Panc1 (cell line): Measurements from ENCODE around the gene GNMT. TPM values are rescaled to one million over a fixed set of nuclear protein-coding genes. Genes with fewer than 3 reads are reported as not detected.

Experiments
- ATAC-seq: fragments of 200-7000 bp; cut with Tn5 transposase; 2 replicates; pipeline ENCODE4 v1.9.1; 2020; ENCODE audit warnings: mild to moderate bottlenecking, moderate library complexity
- BruUV-seq: library from RNA; stranded (reverse); fragments of 400-500 nt; replicated peaks from 2 replicates; lab custom pipeline; 2021; lab: Mats Ljungman, UMichigan
- CTCF ChIA-PET: fragments of 300-600 bp; sonication (Branson Sonifier 250); formaldehyde crosslinking; loops from one replicate; lab custom pipeline; 2022; ENCODE audit warnings: antibody characterized with exemption; lab: Charles Lee
- POLR2A ChIA-PET: fragments of 300-600 bp; sonication (Branson Sonifier 250); formaldehyde crosslinking; loops from one replicate; lab custom pipeline; 2022; ENCODE audit warnings: antibody characterized with exemption; lab: Charles Lee
- DNase-seq: peaks from one replicate; pipeline ENCODE4 v3.0.0-alpha.2; 2010; ENCODE audit warnings: low read depth, low spot score
- H3K27ac ChIP-seq: 2 replicates; pipeline ENCODE4 v1.5.1; 2011; ENCODE audit warnings: mild to moderate bottlenecking, low read length, inconsistent platforms
- H3K27me3 ChIP-seq: fragments of 200-500 bp; sonication (Bioruptor generic); 2 replicates; pipeline ENCODE4 v1.6.0; 2014; ENCODE audit warnings: low read length, inconsistent platforms; ENCODE audit not compliant: control insufficient read depth, insufficient read depth
- H3K36me3 ChIP-seq: fragments of 200-500 bp; sonication (Bioruptor generic); 2 replicates; pipeline ENCODE4 v1.5.1; 2014; ENCODE audit warnings: inconsistent platforms, mild to moderate bottlenecking, low read length, moderate library complexity; ENCODE audit not compliant: control insufficient read depth, insufficient read depth
- H3K4me1 ChIP-seq: 2 replicates; pipeline ENCODE4 v1.5.1; 2011; ENCODE audit warnings: inconsistent platforms, mild to moderate bottlenecking, low read length, moderate library complexity; ENCODE audit not compliant: control insufficient read depth, insufficient read depth
- H3K4me3 ChIP-seq, 2 experiments: 2 replicates each; pipeline ENCODE4 v1.5.1; 2011 to 2012; ENCODE audit warnings: low read depth in 2 of 2, low read length in 2 of 2, mild to moderate bottlenecking in 2 of 2, inconsistent platforms in 1 of 2, moderate library complexity in 1 of 2
- H3K9me3 ChIP-seq: fragments of 200-500 bp; sonication (Bioruptor generic); 2 replicates; pipeline ENCODE4 v1.5.1; 2014; ENCODE audit warnings: low read depth, mild to moderate bottlenecking, inconsistent platforms, low read length, moderate library complexity; ENCODE audit not compliant: control insufficient read depth, insufficient read depth
- CTCF ChIP-seq: fragments of 450-650 bp; IDR thresholded peaks from 2 replicates; pipeline ENCODE4 v1.5.1; 2017; ENCODE audit warnings: mild to moderate bottlenecking
- POLR2AphosphoS5 ChIP-seq: IDR thresholded peaks from 2 replicates; pipeline ENCODE4 v1.6.1; 2012; ENCODE audit warnings: mild to moderate bottlenecking, low read depth, low read length, moderate library complexity
- REST ChIP-seq, 2 experiments: IDR thresholded peaks; 2 replicates each; pipeline ENCODE4 v1.6.1; 2011 to 2012; ENCODE audit warnings: low read depth in 2 of 2, control low read depth in 1 of 2, low read length in 1 of 2, mild to moderate bottlenecking in 1 of 2, moderate library complexity in 1 of 2; ENCODE audit not compliant: insufficient read depth in 1 of 2
- SIN3A ChIP-seq: IDR thresholded peaks from 2 replicates; pipeline ENCODE4 v1.6.1; 2012; ENCODE audit warnings: low read depth, mild to moderate bottlenecking, low read length, moderate library complexity, borderline replicate concordance; ENCODE audit not compliant: insufficient read depth
- TCF7L2 ChIP-seq: IDR thresholded peaks from 2 replicates; pipeline ENCODE4 v1.6.1; 2011; ENCODE audit warnings: mild to moderate bottlenecking, low read depth, low read length, inconsistent platforms
- in situ Hi-C: cut with HindIII; loops from 2 replicates; pipeline ENCODE4 v1.10.0; 2016; ENCODE audit warnings: low sequenced_read_pairs, low pct_unique_long_range_greater_than_20kb
- intact Hi-C: fragments of 100-400 bp; cut with micrococcal nuclease; formaldehyde crosslinking; loops from one replicate; pipeline ENCODE4 v1.10.0; 2022; ENCODE audit not compliant: unreplicated experiment
- total RNA-seq: library from RNA; stranded (reverse); gene quantifications from one replicate; pipeline ENCODE4 v1.2.1, GENCODE V29; 2021; ENCODE audit not compliant: unreplicated experiment

The GNMT gene
- total RNA-seq, 1 experiment from 2014 or later: 0.72 TPM

- ChIA-PET CTCF (no interaction called here), POLR2A (interaction anchor here (1.1 kb wide), 1 partner anchor 9 kb away, joined by 4 read pairs; the partner anchor contains the start of gene CNPY3)
- no peak for DNase-seq
- ATAC-seq: no peak
- no peaks in the 10 kb centered on the region for H3K27me3 ChIP-seq
- no peak overlapping the region for H3K27ac ChIP-seq
- no peaks in the 10 kb centered on the region for H3K9me3 ChIP-seq
- H3K36me3 ChIP-seq: peaks cover 6% of the 10 kb centered on the region; the same call in 1 of the 2 replicates
- BruUV-seq: no TSS peak
- no peaks in the 10 kb centered on the region for H3K4me1 ChIP-seq
- TF ChIP-seq POLR2AphosphoS5 (no peak), TCF7L2 (no peak), CTCF (no peak), REST (IDR thresholded peaks at IDR 0.05; ENCODE audit: insufficient read depth in 1 of 2, low read depth in 2 of 2, low read length in 1 of 2) (no peak)
- intact Hi-C loops (no loop called here), in situ Hi-C loops (no loop called here)
- no peak overlapping the region for H3K4me3 ChIP-seq
These were observed 22.8 kb upstream of the GNMT start for GRCh38 chr6:42937548-42938427.

GRCh38 chr6:42938428-42938796 is 22.1 kb upstream of the GNMT start:
- no peak for ATAC-seq
- no peak overlapping the region for H3K27ac ChIP-seq
- H3K27me3 ChIP-seq: no peaks in the 10 kb centered on the region
- POLR2A ChIA-PET: interaction anchor here (1.1 kb wide), 1 partner anchor 9 kb away, joined by 4 read pairs; the partner anchor contains the start of gene CNPY3
- peaks cover 6% of the 10 kb centered on the region; the same call in 1 of the 2 replicates for H3K36me3 ChIP-seq
- no peaks in the 10 kb centered on the region for H3K4me1 ChIP-seq
- in situ Hi-C loops: no loop called here
- H3K9me3 ChIP-seq: no peaks in the 10 kb centered on the region
- no peak overlapping the region for H3K4me3 ChIP-seq
- TF ChIP-seq CTCF (no peak), SIN3A (no peak), TCF7L2 (no peak), POLR2AphosphoS5 (no peak), REST (IDR thresholded peaks at IDR 0.05; ENCODE audit: insufficient read depth in 1 of 2, low read depth in 2 of 2, low read length in 1 of 2) (no peak)
- DNase-seq: no peak
- BruUV-seq: no TSS peak
- intact Hi-C loops: no loop called here
- CTCF ChIA-PET: no interaction called here
